GM18520 (cell line): Measurements from ENCODE around the gene MRPL53.

Experiments
- ATAC-seq: cut with Tn5 transposase; IDR thresholded peaks from one replicate; pipeline ENCODE4 v1.9.1; 2021; ENCODE audit not compliant: unreplicated experiment

MRPL53 gene

DNA sequence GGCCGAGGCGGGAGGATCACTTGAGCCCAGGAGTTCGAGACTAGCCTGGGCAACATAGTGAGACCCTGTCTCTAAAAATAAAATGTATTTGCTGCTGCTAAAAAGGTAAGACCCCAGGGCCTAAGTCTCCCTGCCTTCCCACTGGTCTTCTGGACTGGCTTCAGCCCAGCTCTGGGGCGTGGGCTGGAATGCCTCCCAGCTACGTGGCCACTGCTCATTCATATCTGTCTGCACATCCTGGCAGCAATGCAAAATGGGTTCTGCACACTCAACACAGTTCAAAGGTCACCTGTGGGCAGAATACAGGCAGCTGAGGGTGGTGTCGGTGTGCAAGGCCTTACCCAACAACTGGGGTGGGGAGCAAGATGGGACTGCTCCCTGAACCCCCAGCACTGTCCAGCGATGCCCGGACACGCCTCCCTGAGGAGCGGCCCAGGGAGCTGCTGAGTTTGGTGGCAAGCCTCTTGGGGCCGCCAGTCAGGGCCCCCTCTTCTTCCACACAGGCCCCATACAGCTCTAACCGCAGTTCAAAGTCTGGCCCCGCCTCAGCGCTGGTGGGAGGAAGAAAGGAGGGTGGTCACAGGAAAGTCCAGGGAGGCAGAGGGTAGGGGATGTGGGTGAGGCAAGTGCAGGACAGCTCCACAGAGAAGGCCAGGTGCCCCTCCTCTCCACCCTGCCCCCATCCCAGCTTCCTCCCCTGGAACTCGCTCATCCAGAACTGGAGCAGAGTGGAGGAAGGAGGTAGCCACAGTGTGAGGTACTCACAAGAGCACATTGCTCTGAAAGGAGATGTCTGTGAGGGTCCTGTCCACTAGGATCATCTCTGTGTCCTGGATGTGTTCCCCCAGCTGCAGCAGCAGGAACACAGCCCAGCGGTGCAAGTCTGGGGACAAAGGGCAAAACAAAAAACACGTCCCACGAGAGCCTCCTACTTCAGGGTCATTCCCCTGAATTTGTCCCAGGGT is 42.7 kb downstream of the MRPL53 start:
- ATAC-seq, result no peak

DNA sequence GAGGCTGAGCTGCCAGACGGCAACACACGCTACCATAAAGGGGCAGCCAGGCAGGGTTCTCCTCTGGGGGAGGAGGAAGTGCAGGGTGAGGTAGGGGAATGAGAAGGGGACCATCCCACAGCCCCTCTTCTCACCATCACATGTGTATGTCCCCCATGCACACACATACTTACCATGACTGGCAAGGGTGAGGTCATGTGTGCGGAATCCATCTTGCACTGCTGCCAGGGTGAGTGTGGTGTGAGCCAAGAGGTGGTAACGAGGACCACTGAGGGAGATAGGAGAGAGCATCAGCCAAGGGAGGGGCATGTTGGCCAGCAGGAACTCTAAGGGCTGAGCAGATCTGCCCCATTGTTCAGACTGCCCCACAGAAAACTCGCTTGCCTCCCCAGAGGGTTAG is 43.8 kb downstream of the MRPL53 start:
- ATAC-seq, result no peak

DNA sequence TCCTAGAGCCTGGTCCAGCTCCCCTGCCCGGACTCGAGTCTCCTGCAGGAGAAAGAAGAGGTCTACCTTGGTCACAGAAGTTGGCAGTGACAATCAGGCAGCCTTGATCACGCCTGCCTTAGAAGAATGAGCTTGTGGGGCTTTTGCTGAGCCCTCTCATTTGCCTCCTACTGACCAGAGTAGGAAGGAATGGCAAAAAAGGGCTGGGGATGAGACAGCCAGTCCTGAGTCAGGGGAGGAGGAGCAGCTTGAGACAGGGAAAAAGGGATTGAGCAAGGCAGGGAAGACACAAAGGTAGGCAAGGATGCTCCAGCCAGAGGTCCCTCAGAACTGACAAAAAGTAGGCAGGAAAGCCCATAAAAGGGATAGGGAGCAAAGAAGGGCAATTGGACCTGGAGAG is 44.9 kb downstream of the MRPL53 start:
- ATAC-seq, result no peak

DNA sequence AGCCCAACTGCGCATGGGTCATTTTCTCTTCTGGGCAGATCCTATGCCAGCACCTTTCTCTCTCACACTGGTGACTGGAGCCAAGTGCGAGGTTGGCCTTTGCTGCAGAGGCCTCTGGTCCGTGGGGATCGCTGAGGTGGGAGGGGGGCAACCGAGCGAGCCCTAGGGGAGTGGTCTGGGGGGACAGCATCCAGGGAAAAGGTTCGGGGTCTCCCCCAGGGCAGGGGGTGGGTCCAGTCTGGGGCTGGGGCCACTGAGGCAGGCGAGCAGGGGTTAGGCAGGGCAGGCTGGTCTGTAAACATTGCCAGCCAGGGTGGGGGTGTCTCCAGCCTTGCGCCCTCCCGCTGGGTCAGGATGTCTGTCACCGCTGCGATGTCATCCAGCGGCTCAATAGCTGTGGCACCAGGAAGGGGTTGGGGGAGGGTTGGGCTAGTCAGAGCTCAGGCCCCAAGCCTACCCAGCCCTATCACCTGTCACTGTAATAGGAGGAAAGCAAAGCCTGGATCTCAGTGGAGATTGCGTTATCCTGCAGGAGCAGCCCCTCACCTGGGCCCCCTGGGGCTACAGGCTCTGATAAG is 46.2 kb downstream of the MRPL53 start:
- no peak for ATAC-seq

GRCh38 chr2:74425523-74425922 is 47.0 kb downstream of the MRPL53 start:
- no peak for ATAC-seq

DNA sequence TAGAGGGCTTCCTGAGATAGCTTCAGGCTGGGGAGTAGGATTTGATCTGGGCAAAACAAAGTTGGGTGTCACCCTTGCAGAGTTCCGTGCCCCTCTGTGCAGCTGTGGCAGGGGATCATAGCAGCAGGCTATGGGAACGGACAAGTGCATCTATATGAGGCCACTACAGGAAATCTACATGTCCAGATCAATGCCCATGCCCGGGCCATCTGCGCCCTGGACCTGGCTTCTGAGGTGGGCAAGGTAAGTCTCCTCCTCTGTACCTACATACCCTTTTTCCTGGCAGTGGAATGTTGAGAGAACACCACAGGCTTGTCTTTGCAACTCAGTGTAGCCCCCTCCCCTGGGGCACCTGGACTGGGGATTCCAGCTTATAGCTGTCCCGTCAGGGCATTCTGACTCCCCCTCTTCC is 47.5 kb downstream of the MRPL53 start:
- ATAC-seq, result no peak

GRCh38 chr2:74424139-74424992 is 48.1 kb downstream of the MRPL53 start:
- ATAC-seq, result no peak

GRCh38 chr2:74423231-74424095 is 49.0 kb downstream of the MRPL53 start:
- no peak for ATAC-seq
